GM12878 (cell line): ENCODE measurements around the gene SNPH. TPM values are rescaled to one million over a fixed set of nuclear protein-coding genes. Genes with fewer than 3 reads are reported as not detected.

Experiments
- ATAC-seq: fragments of 200-7000 bp; cut with Tn5 transposase; 3 replicates; pipeline ENCODE4 v1.9.1; 2020; ENCODE audit warnings: mild to moderate bottlenecking, moderate library complexity
- BruUV-seq: library from RNA; stranded (reverse); fragments of 400-500 nt; replicated peaks from 2 replicates; lab custom pipeline; 2021; lab: Mats Ljungman, UMichigan
- CTCF ChIA-PET: fragments of 300-600 bp; sonication (Branson Sonifier 250); formaldehyde crosslinking; extraction: SDS; loops from one replicate; lab custom pipeline; 2021; ENCODE audit warnings: inconsistent platforms; lab: Yijun Ruan, JAX
- POLR2A ChIA-PET: fragments of 350-600 bp; formaldehyde crosslinking; extraction: SDS; loops from one replicate; lab custom pipeline; 2021; ENCODE audit warnings: inconsistent platforms; lab: Charles Lee
- RAD21 ChIA-PET: fragments of 300-600 bp; sonication (Branson Sonifier 250); formaldehyde crosslinking; loops from one replicate; lab custom pipeline; 2023; ENCODE audit warnings: antibody characterized with exemption; ENCODE audit not compliant: unreplicated experiment; lab: Charles Lee
- SMC1A ChIA-PET: fragments of 300-600 bp; sonication (Branson Sonifier 250); formaldehyde crosslinking; loops from one replicate; lab custom pipeline; 2023; ENCODE audit not compliant: unreplicated experiment, uncharacterized antibody; lab: Charles Lee
- DNase-seq: peaks from one replicate; pipeline ENCODE4 v3.0.0-alpha.2; 2011; ENCODE audit warnings: low read depth, low spot score
- FAIRE-seq: peaks from 3 replicates; lab custom pipeline; 2011; peaks lifted over from hg19 to GRCh38; lab: Jason Lieb, UNC
- H2AFZ ChIP-seq: 2 replicates; pipeline ENCODE4 v1.6.0; 2011; ENCODE audit warnings: low read depth, low read length, control low read depth; ENCODE audit not compliant: control insufficient read depth
- H3K27ac ChIP-seq: 2 replicates; pipeline ENCODE4 v1.5.1; 2011; ENCODE audit warnings: control low read depth; ENCODE audit not compliant: control insufficient read depth, insufficient read depth
- H3K27me3 ChIP-seq, 2 experiments: replicated peaks in 1 of 2; 2 replicates each; pipeline versions ENCODE4 v1.6.0 to v1.6.1; 2011; ENCODE audit warnings: low read length in 1 of 2; ENCODE audit not compliant: control insufficient read depth in 2 of 2, insufficient read depth in 2 of 2
- H3K36me3 ChIP-seq, 2 experiments: 2 replicates each; pipeline ENCODE4 v1.5.1; 2011; ENCODE audit warnings: low read length in 1 of 2; ENCODE audit not compliant: control insufficient read depth in 2 of 2, insufficient read depth in 2 of 2
- H3K4me1 ChIP-seq: 2 replicates; pipeline ENCODE4 v1.6.1; 2011; ENCODE audit warnings: mild to moderate bottlenecking, low read length, moderate library complexity, mixed read lengths; ENCODE audit not compliant: control insufficient read depth, insufficient read depth
- H3K4me2 ChIP-seq: 2 replicates; pipeline ENCODE4 v1.6.0; 2011; ENCODE audit warnings: control low read depth; ENCODE audit not compliant: control insufficient read depth, insufficient read depth
- H3K4me3 ChIP-seq: fragments of 200-600 bp; sonication (generic); 2 replicates; pipeline ENCODE4 v1.5.1; 2016
- H3K79me2 ChIP-seq: 2 replicates; pipeline ENCODE4 v1.6.0; 2011; ENCODE audit warnings: low read length; ENCODE audit not compliant: control insufficient read depth, insufficient read depth
- H3K9ac ChIP-seq: 2 replicates; pipeline ENCODE4 v1.8.0; 2011; ENCODE audit warnings: low read length, control low read depth, mixed read lengths; ENCODE audit not compliant: control insufficient read depth, insufficient read depth
- H3K9me3 ChIP-seq: replicated peaks from 3 replicates; pipeline ENCODE4 v1.5.1; 2011; ENCODE audit warnings: mild to moderate bottlenecking, low read length; ENCODE audit not compliant: control insufficient read depth, insufficient read depth
- H4K20me1 ChIP-seq: 2 replicates; pipeline ENCODE4 v1.6.0; 2011; ENCODE audit not compliant: control insufficient read depth, insufficient read depth
- BCL11A ChIP-seq: IDR thresholded peaks from 2 replicates; pipeline ENCODE4 v1.6.1; 2011; ENCODE audit warnings: low read depth, low read length
- BMI1 ChIP-seq: fragments of 450-650 bp; IDR thresholded peaks from 2 replicates; pipeline ENCODE4 v1.6.1; 2016; ENCODE audit warnings: mild to moderate bottlenecking, moderate library complexity, borderline replicate concordance
- BRCA1 ChIP-seq: IDR thresholded peaks from 2 replicates; pipeline ENCODE4 v1.6.1; 2011; ENCODE audit warnings: low read depth, low read length, improper control_type of control experiment
- CBFB ChIP-seq: IDR thresholded peaks from 2 replicates; pipeline ENCODE4 v1.6.1; 2016; ENCODE audit warnings: antibody characterized with exemption, low read depth
- CHD2 ChIP-seq: IDR thresholded peaks from 2 replicates; pipeline ENCODE4 v1.6.1; 2011; ENCODE audit warnings: low read depth, low read length, improper control_type of control experiment, borderline replicate concordance
- CREB1 ChIP-seq: IDR thresholded peaks from 2 replicates; pipeline ENCODE4 v1.6.1; 2012; ENCODE audit warnings: low read depth, mild to moderate bottlenecking, inconsistent platforms
- EGR1 ChIP-seq, 2 experiments: IDR thresholded peaks; 1 replicate in 1 of 2; 2 replicates in 1 of 2; pipeline ENCODE4 v1.6.1; 2011 to 2012; ENCODE audit warnings: low read depth in 2 of 2, low read length in 2 of 2, borderline replicate concordance in 1 of 2, mild to moderate bottlenecking in 1 of 2, moderate library complexity in 1 of 2
- HDAC2 ChIP-seq: fragments of 200-600 bp; sonication (generic); IDR thresholded peaks from 2 replicates; pipeline ENCODE4 v1.6.1; 2017
- JUND ChIP-seq: IDR thresholded peaks from 2 replicates; pipeline ENCODE4 v1.6.1; 2012; ENCODE audit warnings: low read depth, mild to moderate bottlenecking, low read length, improper control_type of control experiment, moderate library complexity
- NRF1 ChIP-seq: conservative IDR thresholded peaks from 2 replicates; pipeline ENCODE4 v1.6.1; 2011; ENCODE audit warnings: mild to moderate bottlenecking, low read depth, low read length, improper control_type of control experiment
- YBX1 ChIP-seq: fragments of 450-650 bp; IDR thresholded peaks from 2 replicates; pipeline ENCODE4 v1.6.1; 2016; ENCODE audit warnings: antibody characterized with exemption
- ZBED1 ChIP-seq: IDR thresholded peaks from 2 replicates; pipeline ENCODE4 v1.6.1; 2016; ENCODE audit warnings: borderline replicate concordance
- WGBS: methylation state at CpG from one replicate; pipeline ENCODE4 v1.1.6; 2016; ENCODE audit warnings: low lambda C conversion rate; ENCODE audit not compliant: insufficient replicate concordance, insufficient coverage; ENCODE audit errors: missing lambda C conversion rate; 5-methylcytosine and 5-hydroxymethylcytosine counted together
- in situ Hi-C: fragments of 300-500 bp; cut with MboI; formaldehyde crosslinking; loops from 9 replicates; pipeline ENCODE4 v1.14.3; 2018; ENCODE audit warnings: mixed read lengths
- intact Hi-C: fragments of 100-400 bp; cut with micrococcal nuclease; formaldehyde crosslinking; loops from one replicate; pipeline ENCODE4 v1.14.2; 2022; ENCODE audit not compliant: unreplicated experiment
- polyA plus RNA-seq, 11 experiments: library from polyadenylated mRNA; depleted of rRNA in 4 of 11; unstranded in 6 of 11; stranded (reverse) in 5 of 11; fragments of >200 nt; fragmentation: Nextera tagmentation in 4 of 11; fragmentation: Illumina TruSeq in 1 of 11; extraction: Ambion mirVana in 4 of 11; extraction: Trizol in 1 of 11; gene quantifications; 1 replicate in 1 of 11; 2 replicates in 10 of 11; pipeline versions ENCODE4 v1.2.1 to v1.2.3, GENCODE V29; 2011 to 2016; ENCODE audit warnings: inconsistent platforms in 2 of 11, missing spikeins in 2 of 11, low read depth in 1 of 11
- total RNA-seq, 4 experiments: library from RNA; depleted of rRNA in 3 of 4; stranded (reverse); fragments of >200 nt in 3 of 4; fragmentation: Illumina TruSeq in 1 of 4; extraction: Trizol in 1 of 4; gene quantifications; 2 replicates each; pipeline versions ENCODE4 v1.2.1 to v1.2.3, GENCODE V29; 2013 to 2021
- TF ChIP-seq, protein P1 (sequence below): fragments of 450-650 bp; IDR thresholded peaks from 2 replicates; pipeline ENCODE4 v1.6.1; 2017; ENCODE audit warnings: mild to moderate bottlenecking
- TF ChIP-seq, protein P2 (sequence below): fragments of 450-650 bp; IDR thresholded peaks from 2 replicates; pipeline ENCODE4 v1.6.1; 2017; ENCODE audit warnings: low read depth, mild to moderate bottlenecking, moderate library complexity

SNPH gene
- total and polyA plus RNA-seq, 10 of the 15 experiments (the other 5 are each of a cell fraction or from before 2014, with no cell fraction given): 0.02 to 0.45 (median 0.34) TPM; not detected in 2

DNA sequence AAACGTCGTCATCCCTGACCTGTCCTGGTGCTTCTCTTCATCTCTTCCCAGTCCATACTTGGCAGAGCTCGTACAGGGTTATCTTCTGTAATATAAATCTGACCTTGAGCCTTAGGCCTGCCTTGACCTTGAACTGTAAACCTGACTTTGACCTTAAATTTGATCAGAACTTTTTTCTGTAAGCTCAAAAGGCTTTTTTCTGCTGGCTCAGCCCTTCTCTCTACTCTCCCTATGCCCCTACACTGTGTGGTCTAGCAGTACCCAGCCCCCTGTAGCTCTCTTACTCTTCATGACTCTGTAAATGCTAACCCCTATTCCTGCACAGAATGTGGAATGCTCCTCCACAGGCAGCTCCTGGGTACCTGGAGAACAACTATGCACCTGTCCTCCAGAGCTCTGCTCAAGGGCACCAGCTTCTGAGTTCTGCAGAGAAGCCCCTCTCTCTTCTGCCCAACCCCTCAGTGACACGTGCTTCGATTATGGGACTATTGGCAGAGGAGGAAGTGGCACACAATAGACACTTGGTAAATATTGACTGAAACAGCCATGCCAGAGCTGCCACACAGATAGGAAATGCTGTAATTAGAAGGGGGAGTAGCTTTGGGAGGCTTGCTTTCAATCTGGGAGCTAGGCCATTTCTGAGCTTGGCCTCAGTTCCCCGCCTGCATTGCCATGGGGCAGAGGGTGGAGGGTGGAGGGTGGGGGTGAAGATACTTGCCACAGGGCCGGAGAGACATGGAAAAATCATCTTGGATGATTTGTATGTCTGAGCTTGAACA lies 15.4 kb downstream of the SNPH start:
- no peaks in the 10 kb centered on the region for H4K20me1 ChIP-seq
- ChIA-PET SMC1A (no interaction called here), CTCF (interaction anchor here (1.6 kb wide), 1 partner anchor 11 kb away, joined by 3 read pairs; no protein-coding TSS in a partner anchor), RAD21 (no interaction called here), POLR2A (interaction anchor here (0.6 kb wide), 1 partner anchor 55 kb away, joined by 4 read pairs; no protein-coding TSS in a partner anchor)
- DNase-seq (no peak), ATAC-seq (no peak), FAIRE-seq (no peak)
- H3K4me2 ChIP-seq: no peak overlapping the region
- intact Hi-C loops (no loop called here), in situ Hi-C loops (no loop called here)
- no peak overlapping the region for H3K9ac ChIP-seq
- no peaks in the 10 kb centered on the region; a peak in 3 of 4 replicates for H3K27me3 ChIP-seq
- no peak overlapping the region for H3K4me3 ChIP-seq
- no peaks in the 10 kb centered on the region for H3K79me2 ChIP-seq
- BruUV-seq: no TSS peak
- no peak overlapping the region for H3K27ac ChIP-seq
- no peaks in the 10 kb centered on the region; the same call in 2 of the 3 replicates for H3K9me3 ChIP-seq
- H3K36me3 ChIP-seq: no peaks in the 10 kb centered on the region
- H3K4me1 ChIP-seq: no peaks in the 10 kb centered on the region
- TF ChIP-seq NRF1 (no peak), HDAC2 (no peak), YBX1 (no peak), CHD2 (no peak), BMI1 (no peak), CREB1 (no peak), EGR1 (IDR thresholded peaks at IDR 0.05; ENCODE audit: borderline replicate concordance in 1 of 2, low read depth in 2 of 2, low read length in 2 of 2) (no peak), CBFB (no peak), JUND (no peak), ZBED1 (no peak), BCL11A (no peak), BRCA1 (no peak)
- TF ChIP-seq, protein P1, sequence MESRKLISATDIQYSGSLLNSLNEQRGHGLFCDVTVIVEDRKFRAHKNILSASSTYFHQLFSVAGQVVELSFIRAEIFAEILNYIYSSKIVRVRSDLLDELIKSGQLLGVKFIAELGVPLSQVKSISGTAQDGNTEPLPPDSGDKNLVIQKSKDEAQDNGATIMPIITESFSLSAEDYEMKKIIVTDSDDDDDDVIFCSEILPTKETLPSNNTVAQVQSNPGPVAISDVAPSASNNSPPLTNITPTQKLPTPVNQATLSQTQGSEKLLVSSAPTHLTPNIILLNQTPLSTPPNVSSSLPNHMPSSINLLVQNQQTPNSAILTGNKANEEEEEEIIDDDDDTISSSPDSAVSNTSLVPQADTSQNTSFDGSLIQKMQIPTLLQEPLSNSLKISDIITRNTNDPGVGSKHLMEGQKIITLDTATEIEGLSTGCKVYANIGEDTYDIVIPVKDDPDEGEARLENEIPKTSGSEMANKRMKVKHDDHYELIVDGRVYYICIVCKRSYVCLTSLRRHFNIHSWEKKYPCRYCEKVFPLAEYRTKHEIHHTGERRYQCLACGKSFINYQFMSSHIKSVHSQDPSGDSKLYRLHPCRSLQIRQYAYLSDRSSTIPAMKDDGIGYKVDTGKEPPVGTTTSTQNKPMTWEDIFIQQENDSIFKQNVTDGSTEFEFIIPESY: no peak
- TF ChIP-seq, protein P2, sequence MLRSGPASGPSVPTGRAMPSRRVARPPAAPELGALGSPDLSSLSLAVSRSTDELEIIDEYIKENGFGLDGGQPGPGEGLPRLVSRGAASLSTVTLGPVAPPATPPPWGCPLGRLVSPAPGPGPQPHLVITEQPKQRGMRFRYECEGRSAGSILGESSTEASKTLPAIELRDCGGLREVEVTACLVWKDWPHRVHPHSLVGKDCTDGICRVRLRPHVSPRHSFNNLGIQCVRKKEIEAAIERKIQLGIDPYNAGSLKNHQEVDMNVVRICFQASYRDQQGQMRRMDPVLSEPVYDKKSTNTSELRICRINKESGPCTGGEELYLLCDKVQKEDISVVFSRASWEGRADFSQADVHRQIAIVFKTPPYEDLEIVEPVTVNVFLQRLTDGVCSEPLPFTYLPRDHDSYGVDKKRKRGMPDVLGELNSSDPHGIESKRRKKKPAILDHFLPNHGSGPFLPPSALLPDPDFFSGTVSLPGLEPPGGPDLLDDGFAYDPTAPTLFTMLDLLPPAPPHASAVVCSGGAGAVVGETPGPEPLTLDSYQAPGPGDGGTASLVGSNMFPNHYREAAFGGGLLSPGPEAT: no peak
- H2AFZ ChIP-seq: no peak overlapping the region
- WGBS: 21% methylated on average over 7 of the region's 7 CpGs
